ENCODE measurements around the gene PRDM10.

- no peak for TF ChIP-seq CTCF (IDR thresholded peaks at IDR 0.05; ENCODE audit: low read depth, low read length)
- no peak for TF ChIP-seq EZH2phosphoT487 (IDR thresholded peaks at IDR 0.05; ENCODE audit: low read depth)
These were observed 17.7 kb upstream of the PRDM10 start for GRCh38 chr11:130020323-130020722.
